ENCODE measurements around the gene GBX1.

The GBX1 gene

DNA sequence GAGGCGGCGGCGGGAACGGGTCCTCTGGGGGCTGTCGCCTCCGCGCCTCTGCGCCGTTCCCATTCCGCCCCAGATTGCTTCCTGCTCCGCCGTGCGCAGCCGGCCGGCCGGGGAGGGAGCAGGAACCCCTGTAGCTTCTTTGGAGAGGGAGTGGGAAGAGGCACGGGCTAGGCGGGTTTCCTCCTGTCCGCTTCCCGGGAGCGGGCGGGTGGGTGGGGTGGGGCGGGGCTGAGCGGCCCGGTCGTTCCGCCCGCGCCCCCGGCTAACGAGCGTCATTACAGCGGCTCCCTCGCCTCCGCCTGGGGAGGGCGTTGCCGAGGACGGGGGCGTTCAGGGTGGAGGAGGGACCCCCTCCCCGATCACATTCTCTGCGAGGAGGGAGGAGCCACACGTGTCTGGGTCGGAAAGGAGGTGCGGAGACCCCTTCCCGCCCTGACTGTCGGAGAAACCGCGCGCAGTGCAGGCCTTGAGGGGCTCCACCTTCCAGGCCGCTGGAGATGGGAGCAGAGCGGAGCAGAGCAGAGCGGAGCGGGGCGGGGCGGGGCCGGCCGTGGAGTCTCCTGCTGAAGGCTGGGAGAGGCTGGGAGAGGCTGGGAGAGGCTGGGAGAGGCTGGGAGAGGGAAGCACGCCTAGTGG, 41.5 kb downstream of the GBX1 start:
- DNase-seq (ENCODE audit: insufficient read length, low spot score) (no peak), FAIRE-seq (no peak)
- TF ChIP-seq POU2F2 (IDR thresholded peaks at IDR 0.05; ENCODE audit: low read depth, low read length) (no peak), TAF1 (IDR thresholded peaks at IDR 0.05; ENCODE audit: low read depth, low read length) (no peak), SPI1 (IDR thresholded peaks at IDR 0.05; ENCODE audit: low read depth, low read length) (no peak), PAX5 (IDR thresholded peaks at IDR 0.05; ENCODE audit: insufficient read depth, low read length, severe bottlenecking) (no peak), POLR2A (IDR thresholded peaks at IDR 0.05; ENCODE audit: low read depth, low read length) (no peak), POLR2AphosphoS5 (IDR thresholded peaks at IDR 0.05; ENCODE audit: low read depth, low read length) (no peak)

DNA sequence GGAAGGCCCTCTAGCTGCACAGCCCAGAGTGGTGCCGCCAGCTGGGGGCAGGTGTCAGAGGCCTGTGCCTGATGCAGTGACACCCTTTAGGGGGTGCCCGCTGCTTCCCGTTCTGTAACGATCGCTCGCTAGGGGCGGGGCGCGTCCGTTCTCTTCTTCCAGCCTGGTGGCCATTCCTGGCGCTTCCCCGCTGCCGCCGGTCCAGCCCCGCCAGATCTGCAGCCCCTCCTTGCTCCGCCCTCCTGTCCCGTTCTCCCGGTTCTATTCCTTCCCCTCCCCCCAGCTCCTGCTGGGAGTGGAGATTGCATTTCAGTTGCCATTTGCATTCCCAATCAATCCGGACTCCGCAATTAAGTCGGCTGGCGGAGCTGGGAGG, 42.0 kb downstream of the GBX1 start:
- TF ChIP-seq TAF1 (IDR thresholded peaks at IDR 0.05; ENCODE audit: low read depth, low read length) (no peak), PAX5 (IDR thresholded peaks at IDR 0.05; ENCODE audit: insufficient read depth, low read length, severe bottlenecking) (no peak), POU2F2 (IDR thresholded peaks at IDR 0.05; ENCODE audit: low read depth, low read length) (no peak), SPI1 (IDR thresholded peaks at IDR 0.05; ENCODE audit: low read depth, low read length) (no peak), POLR2AphosphoS5 (IDR thresholded peaks at IDR 0.05; ENCODE audit: low read depth, low read length) (no peak), POLR2A (IDR thresholded peaks at IDR 0.05; ENCODE audit: low read depth, low read length) (no peak)
- FAIRE-seq (no peak), DNase-seq (ENCODE audit: insufficient read length, low spot score) (no peak)

DNA sequence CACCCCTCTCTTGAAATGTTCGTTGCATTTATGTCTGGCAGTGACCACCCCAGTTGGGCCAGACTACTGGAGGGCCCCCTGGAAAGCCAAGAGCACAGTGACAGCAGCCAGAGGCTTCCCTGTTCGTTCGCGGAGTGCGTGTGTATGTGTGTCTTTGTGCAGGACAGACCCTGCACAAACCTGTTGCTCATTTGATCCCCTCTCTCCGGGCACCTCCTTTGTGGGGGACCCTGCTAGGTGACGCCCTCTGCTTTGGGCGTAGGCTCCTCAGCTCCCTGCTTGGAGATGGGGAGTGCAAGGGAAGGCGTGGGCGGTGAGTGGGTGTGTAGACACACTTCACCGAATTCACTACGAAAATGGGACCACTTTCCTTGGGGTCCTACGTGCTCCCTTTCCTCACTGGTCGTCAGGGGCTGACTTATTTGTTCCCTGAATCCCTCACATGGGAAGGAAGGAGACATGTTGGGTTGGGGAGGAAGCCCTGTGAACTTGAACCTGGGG, 42.5 kb downstream of the GBX1 start:
- no peak for FAIRE-seq
- no peak for DNase-seq (ENCODE audit: insufficient read length, low spot score)
- TF ChIP-seq POU2F2 (IDR thresholded peaks at IDR 0.05; ENCODE audit: low read depth, low read length): no peak
- no peak for TF ChIP-seq POLR2AphosphoS5 (IDR thresholded peaks at IDR 0.05; ENCODE audit: low read depth, low read length)
- TF ChIP-seq PAX5 (IDR thresholded peaks at IDR 0.05; ENCODE audit: insufficient read depth, low read length, severe bottlenecking): no peak
- TF ChIP-seq TAF1 (IDR thresholded peaks at IDR 0.05; ENCODE audit: low read depth, low read length): no peak
- TF ChIP-seq SPI1 (IDR thresholded peaks at IDR 0.05; ENCODE audit: low read depth, low read length): no peak
- TF ChIP-seq POLR2A (IDR thresholded peaks at IDR 0.05; ENCODE audit: low read depth, low read length): no peak

DNA sequence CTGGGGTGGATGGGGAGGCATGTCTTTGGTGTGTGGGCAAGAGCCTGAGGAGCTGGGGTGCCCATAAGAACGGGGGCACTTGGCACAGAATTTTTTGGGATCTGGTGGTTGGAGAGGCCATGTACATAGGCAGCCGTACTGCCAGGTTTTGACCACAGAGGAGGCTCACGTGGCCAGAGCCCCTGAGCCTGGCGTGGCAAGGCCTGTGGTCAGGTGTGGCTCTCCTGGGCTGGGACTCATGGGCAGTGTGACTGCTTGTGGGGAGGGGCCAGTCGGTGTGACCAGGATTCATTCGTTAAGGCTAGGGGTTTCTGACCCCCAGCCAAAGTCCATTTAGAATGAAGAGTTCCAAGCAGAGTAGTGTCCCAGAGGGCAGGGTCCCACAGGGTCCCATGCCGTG, 43.0 kb downstream of the GBX1 start:
- no peak for FAIRE-seq
- no peak for DNase-seq (ENCODE audit: insufficient read length, low spot score)
- TF ChIP-seq SPI1 (IDR thresholded peaks at IDR 0.05; ENCODE audit: low read depth, low read length) (no peak), POU2F2 (IDR thresholded peaks at IDR 0.05; ENCODE audit: low read depth, low read length) (no peak)

DNA sequence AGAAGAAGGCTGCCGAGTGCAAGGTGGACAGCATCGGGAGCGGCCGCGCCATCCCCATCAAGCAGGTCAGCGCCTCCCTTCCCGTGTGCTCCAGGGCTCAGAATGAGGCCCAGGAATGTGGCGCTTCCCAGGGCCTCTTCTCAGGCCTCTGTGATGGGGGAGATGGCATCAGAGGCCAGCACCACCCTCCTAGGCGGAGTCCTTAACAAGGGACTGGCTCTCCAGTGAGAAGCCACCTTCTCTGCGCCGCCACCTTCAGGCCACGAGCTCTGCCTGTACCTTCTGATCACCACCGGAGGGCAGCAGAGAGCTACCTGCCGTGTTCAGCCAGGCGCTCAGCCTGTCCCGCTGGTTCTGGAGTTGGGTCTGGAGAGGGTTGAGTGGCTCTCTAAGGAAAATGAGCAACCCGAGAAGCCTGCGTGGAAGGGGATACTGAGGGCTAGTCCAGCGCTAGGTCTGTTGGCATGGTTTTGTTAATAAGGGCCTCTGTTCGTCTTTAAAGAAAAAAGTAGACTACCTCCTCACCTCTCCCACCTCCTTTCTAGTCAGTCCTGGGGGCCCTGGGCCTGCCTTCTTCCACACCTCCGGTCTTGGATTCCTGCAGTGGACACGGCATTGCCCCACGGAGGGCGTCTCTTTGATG, 43.6 kb downstream of the GBX1 start:
- FAIRE-seq: peak; percentile 92

DNA sequence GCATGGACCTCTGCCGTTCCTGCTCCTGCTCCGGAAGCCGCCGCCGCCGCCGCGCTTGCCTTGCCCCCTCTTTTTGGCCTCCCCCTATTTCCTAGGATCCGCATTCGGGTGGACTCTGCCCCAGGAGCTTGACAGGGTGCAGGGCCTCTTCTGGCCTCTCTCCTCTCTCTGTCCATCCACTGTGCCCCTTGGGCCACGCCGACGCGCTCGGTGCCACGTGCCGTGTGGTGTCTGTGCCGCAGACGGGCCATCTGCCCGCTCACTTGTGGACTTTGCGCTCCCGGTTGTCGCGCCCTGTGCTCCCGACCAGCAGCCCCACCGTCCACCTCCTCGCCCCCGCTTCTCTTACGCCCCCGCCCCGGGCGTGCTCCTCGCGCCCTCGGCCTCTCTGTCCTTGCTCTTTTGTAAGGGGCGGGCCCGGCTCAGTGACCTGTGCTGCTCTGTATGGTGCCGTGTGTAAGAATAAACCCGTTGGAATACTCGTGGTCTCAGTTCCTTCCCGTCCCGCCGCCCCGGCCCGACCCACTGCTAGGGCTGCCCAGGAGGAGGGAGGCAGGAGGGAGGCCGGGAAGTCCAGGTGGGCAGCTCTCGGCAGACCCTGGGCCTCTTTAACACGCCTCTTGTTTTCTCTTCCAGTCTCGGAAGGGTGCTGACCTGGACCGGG, 44.2 kb downstream of the GBX1 start:
- FAIRE-seq: no peak
- TF ChIP-seq POU2F2 (IDR thresholded peaks at IDR 0.05; ENCODE audit: low read depth, low read length): no peak
- TF ChIP-seq SPI1 (IDR thresholded peaks at IDR 0.05; ENCODE audit: low read depth, low read length): no peak
- no peak for TF ChIP-seq PAX5 (IDR thresholded peaks at IDR 0.05; ENCODE audit: insufficient read depth, low read length, severe bottlenecking)
- no peak for TF ChIP-seq POLR2AphosphoS5 (IDR thresholded peaks at IDR 0.05; ENCODE audit: low read depth, low read length)
- TF ChIP-seq POLR2A (IDR thresholded peaks at IDR 0.05; ENCODE audit: low read depth, low read length): no peak
- TF ChIP-seq TAF1 (IDR thresholded peaks at IDR 0.05; ENCODE audit: low read depth, low read length): no peak
- DNase-seq (ENCODE audit: insufficient read length, low spot score): no peak

More for the DNA sequence above, 43.6 kb downstream of the GBX1 start:
- TF ChIP-seq POLR2A (IDR thresholded peaks at IDR 0.05; ENCODE audit: low read depth, low read length): no peak
- TF ChIP-seq TAF1 (IDR thresholded peaks at IDR 0.05; ENCODE audit: low read depth, low read length): no peak
- no peak for TF ChIP-seq SPI1 (IDR thresholded peaks at IDR 0.05; ENCODE audit: low read depth, low read length)
- TF ChIP-seq POU2F2 (IDR thresholded peaks at IDR 0.05; ENCODE audit: low read depth, low read length): no peak
- TF ChIP-seq PAX5 (IDR thresholded peaks at IDR 0.05; ENCODE audit: insufficient read depth, low read length, severe bottlenecking): no peak
- no peak for TF ChIP-seq POLR2AphosphoS5 (IDR thresholded peaks at IDR 0.05; ENCODE audit: low read depth, low read length)
- peak; percentile 99 for DNase-seq (ENCODE audit: insufficient read length, low spot score)

DNA sequence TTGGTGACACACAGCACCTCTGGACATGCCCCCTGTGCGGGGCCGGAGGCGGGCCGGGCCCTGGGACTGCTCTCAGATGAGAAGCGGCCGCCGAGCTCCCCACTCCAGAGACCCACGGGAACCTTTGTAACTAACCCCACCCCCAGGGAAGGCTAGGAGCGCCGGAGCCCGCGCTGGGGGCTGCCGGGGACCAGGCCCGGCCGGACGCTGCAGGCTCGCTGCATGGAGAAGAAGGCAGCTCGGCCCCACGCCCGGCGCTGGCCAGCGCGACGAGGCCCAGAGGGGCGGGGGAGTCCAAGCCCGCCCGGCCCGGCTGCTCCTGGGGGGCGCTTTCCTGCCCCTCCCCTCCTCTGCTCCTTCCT, 44.7 kb downstream of the GBX1 start:
- no peak for DNase-seq (ENCODE audit: insufficient read length, low spot score)
- TF ChIP-seq POU2F2 (IDR thresholded peaks at IDR 0.05; ENCODE audit: low read depth, low read length) (no peak), POLR2A (IDR thresholded peaks at IDR 0.05; ENCODE audit: low read depth, low read length) (no peak), TAF1 (IDR thresholded peaks at IDR 0.05; ENCODE audit: low read depth, low read length) (no peak), SPI1 (IDR thresholded peaks at IDR 0.05; ENCODE audit: low read depth, low read length) (no peak), POLR2AphosphoS5 (IDR thresholded peaks at IDR 0.05; ENCODE audit: low read depth, low read length) (no peak), PAX5 (IDR thresholded peaks at IDR 0.05; ENCODE audit: insufficient read depth, low read length, severe bottlenecking) (no peak)
- no peak for FAIRE-seq

DNA sequence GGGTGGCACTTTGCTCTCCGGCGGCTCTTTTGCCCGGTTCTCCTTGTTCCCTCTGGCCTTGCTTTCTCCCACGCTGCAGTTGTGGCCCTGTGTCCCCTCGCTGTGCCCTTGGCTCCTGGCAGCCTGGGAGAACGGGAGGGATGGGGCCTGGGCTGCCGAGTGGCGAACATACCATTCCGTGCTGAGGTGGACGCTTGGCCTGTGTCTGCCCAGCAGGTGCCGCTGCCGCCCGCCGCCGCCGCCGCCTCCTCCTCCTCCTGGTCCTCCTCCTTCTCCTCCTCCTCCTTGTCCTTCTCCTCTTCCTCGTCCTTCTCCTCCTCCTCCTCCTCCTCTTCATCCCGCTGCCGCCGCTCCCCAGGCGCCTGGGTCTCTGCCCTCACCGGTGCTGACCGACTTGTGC, 45.2 kb downstream of the GBX1 start:
- FAIRE-seq: no peak
- no peak for DNase-seq (ENCODE audit: insufficient read length, low spot score)
- TF ChIP-seq PAX5 (IDR thresholded peaks at IDR 0.05; ENCODE audit: insufficient read depth, low read length, severe bottlenecking): no peak
- TF ChIP-seq TAF1 (IDR thresholded peaks at IDR 0.05; ENCODE audit: low read depth, low read length): no peak
- no peak for TF ChIP-seq POLR2AphosphoS5 (IDR thresholded peaks at IDR 0.05; ENCODE audit: low read depth, low read length)
- TF ChIP-seq SPI1 (IDR thresholded peaks at IDR 0.05; ENCODE audit: low read depth, low read length): no peak
- TF ChIP-seq POU2F2 (IDR thresholded peaks at IDR 0.05; ENCODE audit: low read depth, low read length): no peak
- no peak for TF ChIP-seq POLR2A (IDR thresholded peaks at IDR 0.05; ENCODE audit: low read depth, low read length)

DNA sequence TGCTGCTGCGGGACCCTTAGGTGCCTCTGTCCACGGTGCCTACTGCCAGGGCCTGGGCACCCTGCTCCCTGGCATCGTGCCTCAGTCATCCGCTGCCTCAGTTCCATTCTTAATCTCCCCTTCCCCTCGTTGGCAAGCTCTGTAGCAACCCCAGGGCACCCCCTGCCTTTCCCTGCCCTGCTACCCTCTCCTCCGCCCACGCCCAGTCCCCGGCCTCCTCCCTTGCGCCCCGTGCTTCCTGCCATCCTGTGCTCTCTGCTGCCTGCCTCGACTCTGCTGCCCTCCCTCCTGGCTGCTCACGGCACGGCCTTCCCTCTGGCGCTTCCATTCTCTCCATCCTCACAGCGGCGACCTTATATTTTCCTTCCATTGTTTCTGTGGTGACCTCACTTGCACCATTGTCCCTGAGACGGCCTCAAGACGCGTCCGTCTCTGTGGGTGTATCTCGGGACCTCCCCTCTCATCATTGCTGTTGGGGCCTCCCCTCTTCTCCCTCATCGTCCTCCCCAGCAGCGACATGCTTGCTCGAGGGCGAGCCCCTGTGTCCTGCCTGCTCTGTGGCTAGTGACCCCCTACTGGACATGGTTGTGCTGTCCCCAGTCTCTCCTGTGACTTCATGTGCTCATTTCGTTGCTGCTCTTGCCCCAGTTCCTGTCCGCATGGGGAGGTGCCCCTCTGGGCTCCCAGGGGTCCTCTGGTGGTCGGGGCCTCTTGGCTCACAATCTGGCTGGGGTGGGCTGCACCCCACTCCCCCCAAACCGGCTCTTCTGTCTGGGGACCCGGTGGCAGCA, 45.9 kb downstream of the GBX1 start:
- DNase-seq (ENCODE audit: insufficient read length, low spot score) (no peak), FAIRE-seq (no peak)
- TF ChIP-seq POLR2A (IDR thresholded peaks at IDR 0.05; ENCODE audit: low read depth, low read length): no peak
- no peak for TF ChIP-seq SPI1 (IDR thresholded peaks at IDR 0.05; ENCODE audit: low read depth, low read length)
- TF ChIP-seq PAX5 (IDR thresholded peaks at IDR 0.05; ENCODE audit: insufficient read depth, low read length, severe bottlenecking): no peak
- no peak for TF ChIP-seq POLR2AphosphoS5 (IDR thresholded peaks at IDR 0.05; ENCODE audit: low read depth, low read length)
- TF ChIP-seq TAF1 (IDR thresholded peaks at IDR 0.05; ENCODE audit: low read depth, low read length): no peak
- TF ChIP-seq POU2F2 (IDR thresholded peaks at IDR 0.05; ENCODE audit: low read depth, low read length): no peak

Data from GM12891 (cell line).